Aorta (tissue), 5 donors: ENCODE data around the gene IRF2BPL. TPM values are rescaled to one million over a fixed set of nuclear protein-coding genes. Genes with fewer than 3 reads are reported as not detected.

Experiments
- ATAC-seq: fragments of 200-7000 bp; cut with Tn5 transposase; one replicate; pipeline ENCODE4 v1.9.1; 2022; ENCODE audit warnings: moderate library complexity; ENCODE audit not compliant: low FRiP score
- DNase-seq, 2 donors: peaks; one replicate each; pipeline ENCODE4 v3.0.0-alpha.2; 2020
- H3K27ac ChIP-seq, 2 donors: one replicate each; pipeline ENCODE4 v1.5.1; 2013; ENCODE audit warnings: low read length in 2 of 2, mild to moderate bottlenecking in 2 of 2, moderate library complexity in 2 of 2, control low read depth in 1 of 2, inconsistent platforms in 1 of 2, low read depth in 1 of 2
- H3K27me3 ChIP-seq, 2 donors: one replicate each; pipeline ENCODE4 v1.6.1; 2013; ENCODE audit warnings: control low read depth in 1 of 2, low read length in 1 of 2, mild to moderate bottlenecking in 1 of 2, moderate library complexity in 1 of 2; ENCODE audit not compliant: insufficient read depth in 2 of 2, control insufficient read depth in 1 of 2
- H3K36me3 ChIP-seq, 2 donors: one replicate each; pipeline ENCODE4 v1.6.1; 2013; ENCODE audit warnings: control low read depth in 1 of 2, low read length in 1 of 2, mild to moderate bottlenecking in 1 of 2; ENCODE audit not compliant: insufficient read depth in 2 of 2, control insufficient read depth in 1 of 2
- H3K4me1 ChIP-seq, 2 donors: one replicate each; pipeline ENCODE4 v1.6.1; 2013; ENCODE audit warnings: low read length in 2 of 2, control low read depth in 1 of 2, mild to moderate bottlenecking in 1 of 2, moderate library complexity in 1 of 2; ENCODE audit not compliant: insufficient read depth in 2 of 2, control insufficient read depth in 1 of 2
- H3K4me3 ChIP-seq, 2 donors: one replicate each; pipeline ENCODE4 v1.5.1; 2013; ENCODE audit warnings: low read length in 2 of 2, control low read depth in 1 of 2, mild to moderate bottlenecking in 1 of 2
- H3K9me3 ChIP-seq: one replicate; pipeline ENCODE4 v1.6.1; 2013; ENCODE audit warnings: mild to moderate bottlenecking, low read length; ENCODE audit not compliant: control insufficient read depth
- WGBS, 2 donors: extraction: QIAGEN DNeasy Blood & Tissue Kit; methylation state at CpG; one replicate each; pipeline ENCODE4 v1.1.7; 2013; 5-methylcytosine and 5-hydroxymethylcytosine counted together
- intact Hi-C, 2 donors: fragments of 100-400 bp; cut with DNase I; formaldehyde crosslinking; loops; one replicate each; pipeline versions ENCODE4 v1.14.2 to v1.15.0; 2022
- polyA plus RNA-seq, 2 donors: library from polyadenylated mRNA; stranded (reverse); fragments of 200-250 nt; gene quantifications; one replicate each; pipeline ENCODE4 v1.2.3, GENCODE V29; 2013
- total RNA-seq, 2 donors: library from RNA; stranded (reverse); fragmentation: NEBNext Ultra II Directional; extraction: Animal tissue kit (Norgen Biotek cat#: 25700); gene quantifications; one replicate each; pipeline ENCODE4 v1.2.1, GENCODE V29; 2021
- donor health status: healthy with polysubstance abuse.
- donor health status: Bipolar disorder and iron deficiency.
- donor health status: DM: no; HTN: no; CAD: no.
- donor health status: DM: no; HTN: no; CAD: no.
- donor health status: DM: yes; HTN: yes; CAD: no.

Gene IRF2BPL
- total and polyA plus RNA-seq, 4 donors, result 3.4 to 59.6 (median 23.9) TPM

- DNase-seq (no peak), ATAC-seq (peak; percentile 13)
- intact Hi-C loops, result no loop called here
- 88 to 90% methylated on average over 4 of the region's 4 CpGs for WGBS, 2 donors
- H3K4me3 ChIP-seq, result no peak overlapping the region
- no peak overlapping the region for H3K27ac ChIP-seq
- H3K4me1 ChIP-seq, result no peaks in the 10 kb centered on the region
- no peaks in the 10 kb centered on the region for H3K36me3 ChIP-seq
- no peaks in the 10 kb centered on the region for H3K27me3 ChIP-seq
- no peaks in the 10 kb centered on the region for H3K9me3 ChIP-seq
These were observed 33.1 kb downstream of the IRF2BPL start for GRCh38 chr14:76995279-76996035.

DNA sequence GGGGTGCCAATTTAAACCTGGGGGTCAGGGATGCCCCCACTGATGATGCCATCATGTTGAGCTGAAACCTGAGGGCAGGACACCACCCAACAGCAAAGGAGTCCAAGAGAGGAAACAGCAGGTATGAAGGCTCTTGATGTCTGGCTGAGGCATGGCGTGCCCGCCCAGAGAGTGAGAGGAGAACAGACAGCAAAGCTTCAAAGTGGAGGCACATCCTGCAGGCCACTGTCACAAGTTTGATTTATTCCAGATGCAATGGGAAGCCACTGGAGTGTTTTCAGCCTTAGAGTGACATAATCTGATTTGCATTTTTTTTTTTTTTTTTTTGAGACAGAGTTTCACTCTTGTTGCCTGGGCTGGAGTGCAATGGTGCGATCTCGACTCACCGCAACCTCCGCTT is 34.8 kb downstream of the IRF2BPL start:
- H3K4me1 ChIP-seq, result no peaks in the 10 kb centered on the region
- DNase-seq (no peak), ATAC-seq (no peak)
- intact Hi-C loops, result no loop called here
- no peak overlapping the region for H3K4me3 ChIP-seq
- no peaks in the 10 kb centered on the region for H3K36me3 ChIP-seq
- 96 to 98% methylated on average over 4 to 6 of the region's 6 CpGs for WGBS, 2 donors
- H3K27ac ChIP-seq, result no peak overlapping the region
- no peaks in the 10 kb centered on the region for H3K27me3 ChIP-seq
- H3K9me3 ChIP-seq, result no peaks in the 10 kb centered on the region

DNA sequence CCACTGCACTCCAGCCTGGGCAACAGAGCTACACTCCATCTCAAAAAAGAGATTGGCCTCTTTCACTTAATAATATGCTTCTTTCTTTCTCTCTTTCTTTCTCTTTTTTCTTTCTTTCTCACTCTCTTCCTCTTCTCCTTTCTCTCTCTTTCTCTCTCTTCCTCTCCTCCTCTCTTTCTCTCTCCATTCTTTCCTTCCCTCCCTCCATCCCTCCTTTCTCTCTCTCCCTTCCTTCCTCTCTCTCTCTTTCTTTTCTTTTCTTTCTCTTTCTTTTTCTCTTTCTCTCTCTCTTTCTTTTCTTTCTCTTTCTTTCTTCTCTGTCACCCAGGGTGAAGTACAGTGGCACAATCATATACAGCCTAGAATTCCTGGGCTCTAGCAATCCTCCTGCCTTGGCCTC is 38.4 kb downstream of the IRF2BPL start:
- DNase-seq (no peak), ATAC-seq (no peak)
- H3K27me3 ChIP-seq, result no peaks in the 10 kb centered on the region
- intact Hi-C loops, result no loop called here
- H3K9me3 ChIP-seq, result no peaks in the 10 kb centered on the region
- H3K36me3 ChIP-seq, result no peaks in the 10 kb centered on the region
- no peaks in the 10 kb centered on the region for H3K4me1 ChIP-seq
- no peak overlapping the region for H3K27ac ChIP-seq
- no peak overlapping the region for H3K4me3 ChIP-seq

DNA sequence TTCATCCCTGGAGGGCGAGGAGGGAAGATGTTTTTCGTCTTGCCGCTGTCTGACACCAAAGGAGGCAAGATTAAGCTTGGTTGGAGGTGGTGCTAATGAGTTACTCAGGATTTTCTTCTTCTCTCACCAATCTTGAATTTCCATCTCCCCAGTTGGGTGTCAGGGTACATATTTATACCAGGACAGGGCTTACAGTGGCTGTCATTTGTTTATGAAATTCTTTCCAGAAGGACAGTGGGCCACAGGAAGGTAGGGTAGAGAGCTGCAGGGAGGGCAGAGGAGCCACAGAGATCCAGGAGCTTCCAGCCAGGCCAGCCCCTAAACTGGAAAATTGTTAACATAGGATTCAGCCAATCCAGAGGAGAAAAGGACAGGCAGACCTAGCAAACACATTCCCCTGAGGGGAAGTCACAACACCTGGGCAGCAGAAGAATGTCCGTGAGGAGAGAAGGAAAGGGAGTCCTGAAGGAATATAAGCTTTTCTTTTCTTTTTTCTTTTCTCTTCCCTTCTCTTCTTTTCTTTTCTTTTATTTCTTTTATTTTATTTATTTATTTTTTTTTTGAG is 40.5 kb downstream of the IRF2BPL start:
- DNase-seq (no peak), ATAC-seq (no peak)
- H3K9me3 ChIP-seq, result no peaks in the 10 kb centered on the region
- 92 to 96% methylated on average over 4 of the region's 4 CpGs for WGBS, 2 donors
- H3K4me3 ChIP-seq, result no peak overlapping the region
- H3K36me3 ChIP-seq, result no peaks in the 10 kb centered on the region
- H3K27ac ChIP-seq, result no peak overlapping the region
- H3K4me1 ChIP-seq, result no peaks in the 10 kb centered on the region
- intact Hi-C loops, result no loop called here
- H3K27me3 ChIP-seq, result no peaks in the 10 kb centered on the region

DNA sequence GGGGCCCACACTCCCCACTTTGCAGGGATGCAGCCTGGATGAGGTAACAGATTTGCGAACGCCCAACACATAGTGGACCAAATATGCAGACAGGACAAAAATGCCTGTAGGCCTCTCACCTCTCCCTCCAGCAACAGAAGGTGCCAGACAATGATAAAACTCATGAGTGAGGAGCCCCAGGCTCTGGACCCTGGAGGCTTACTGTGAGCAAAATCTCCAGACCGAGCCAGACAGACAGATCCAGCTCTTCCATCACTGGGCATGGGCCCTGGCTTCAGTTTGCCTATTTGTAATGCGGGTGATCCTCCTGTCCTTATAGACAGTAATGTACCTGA is 42.3 kb downstream of the IRF2BPL start:
- Histone ChIP-seq H3K4me3 (no peak overlapping the region), H3K9me3 (no peaks in the 10 kb centered on the region), H3K27ac (no peak overlapping the region), H3K27me3 (no peaks in the 10 kb centered on the region), H3K36me3 (no peaks in the 10 kb centered on the region), H3K4me1 (no peaks in the 10 kb centered on the region)
- intact Hi-C loops, result no loop called here
- ATAC-seq, result no peak
- no peak for DNase-seq
- WGBS, 2 donors, result 96 to 97% methylated on average over 4 of the region's 4 CpGs

DNA sequence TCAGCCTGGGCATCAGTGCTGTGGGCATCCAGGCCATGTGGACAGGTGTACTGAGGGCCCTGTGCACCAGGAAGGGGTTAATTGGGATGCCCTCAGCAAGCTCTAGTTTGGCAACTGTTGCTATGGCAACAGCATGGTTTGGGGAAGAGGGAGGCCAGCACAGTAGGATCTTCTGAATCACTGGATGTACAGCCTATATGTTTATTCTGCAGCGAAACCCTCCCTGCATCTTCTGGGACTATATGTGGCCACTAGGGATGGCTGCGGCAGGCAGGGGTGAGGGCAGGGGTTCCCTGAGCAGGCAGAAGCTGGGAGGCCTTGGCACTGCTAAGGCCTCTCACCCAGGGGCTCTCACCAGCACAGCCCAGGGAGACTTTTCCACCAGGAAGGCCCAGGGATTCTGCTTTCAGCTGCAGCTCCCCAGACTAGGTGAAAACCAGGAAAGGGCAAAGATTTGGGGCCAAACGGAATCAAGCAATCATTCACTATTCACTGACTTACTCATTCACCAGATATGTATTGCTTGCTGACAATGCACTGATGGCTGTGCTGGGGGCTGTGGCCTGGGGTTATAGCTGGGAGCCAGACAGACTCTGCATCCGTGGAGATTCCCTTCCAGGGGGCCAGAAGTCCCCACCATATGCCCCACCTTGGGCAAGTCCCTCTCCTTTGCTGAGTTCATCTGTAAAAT is 42.8 kb downstream of the IRF2BPL start:
- H3K36me3 ChIP-seq, result no peaks in the 10 kb centered on the region
- no peak overlapping the region for H3K4me3 ChIP-seq
- ATAC-seq, result no peak
- H3K27ac ChIP-seq, result no peak overlapping the region
- H3K27me3 ChIP-seq, result no peaks in the 10 kb centered on the region
- 90 to 93% methylated on average over 4 of the region's 4 CpGs for WGBS, 2 donors
- intact Hi-C loops, result no loop called here
- H3K4me1 ChIP-seq, result no peaks in the 10 kb centered on the region
- DNase-seq, result no peak
- H3K9me3 ChIP-seq, result no peaks in the 10 kb centered on the region

- no peak overlapping the region for H3K4me3 ChIP-seq
- no peak overlapping the region for H3K27ac ChIP-seq
- intact Hi-C loops, result no loop called here
- ATAC-seq, result no peak
- no peaks in the 10 kb centered on the region for H3K4me1 ChIP-seq
- WGBS, 2 donors, result 84 to 86% methylated on average over 6 of the region's 6 CpGs
- H3K27me3 ChIP-seq, result no peaks in the 10 kb centered on the region
- no peaks in the 10 kb centered on the region for H3K36me3 ChIP-seq
- DNase-seq, result no peak
- H3K9me3 ChIP-seq, result no peaks in the 10 kb centered on the region
These were observed 43.6 kb downstream of the IRF2BPL start for GRCh38 chr14:76984787-76985375.

DNA sequence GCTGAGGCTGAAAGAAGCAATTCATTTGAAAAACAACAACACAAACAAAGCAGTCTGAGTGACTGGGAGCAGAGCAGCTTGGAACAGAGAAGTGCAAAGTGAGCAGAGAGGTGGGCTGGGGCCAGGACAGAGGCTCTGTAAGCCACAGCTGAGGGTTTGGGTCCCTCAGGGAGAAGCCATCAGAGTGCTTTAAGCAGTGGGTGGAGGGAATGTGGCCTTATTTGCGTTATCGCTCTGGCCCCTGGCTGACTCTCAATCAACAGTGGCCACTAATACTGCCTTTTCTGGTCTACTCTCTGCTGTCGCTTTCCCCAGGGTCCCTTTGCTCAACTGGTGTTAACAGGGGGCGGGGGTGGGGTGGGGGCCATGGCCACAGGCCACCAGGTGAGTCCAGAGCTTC is 44.2 kb downstream of the IRF2BPL start:
- Histone ChIP-seq H3K27ac (no peak overlapping the region), H3K27me3 (no peaks in the 10 kb centered on the region), H3K4me3 (no peak overlapping the region), H3K36me3 (no peaks in the 10 kb centered on the region), H3K4me1 (no peaks in the 10 kb centered on the region), H3K9me3 (no peaks in the 10 kb centered on the region)
- ATAC-seq (no peak), DNase-seq (no peak)
- intact Hi-C loops, result no loop called here
- WGBS, 2 donors, result 72 to 80% methylated on average over 4 of the region's 4 CpGs

DNA sequence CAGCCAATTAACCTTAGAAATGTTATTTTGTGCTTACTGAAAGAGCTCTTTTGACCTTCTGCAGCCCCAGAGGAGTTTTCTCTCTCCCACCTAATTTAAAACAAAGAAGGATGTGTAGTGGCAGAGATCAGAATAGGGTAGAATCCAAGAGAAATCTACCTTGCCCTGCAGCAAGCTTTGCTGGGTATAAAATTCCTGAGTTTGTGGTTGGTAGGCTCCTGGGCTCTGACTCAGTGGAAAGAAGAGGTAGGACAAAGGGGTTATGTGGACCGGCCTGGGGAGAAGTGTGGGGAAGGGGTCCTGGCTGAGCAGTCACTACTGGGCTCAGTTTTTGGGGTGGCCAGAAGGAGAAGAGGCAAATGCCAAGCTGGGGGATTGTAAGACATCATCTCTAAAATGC is 46.8 kb downstream of the IRF2BPL start:
- intact Hi-C loops, result no loop called here
- Histone ChIP-seq H3K27ac (no peak overlapping the region), H3K4me1 (no peaks in the 10 kb centered on the region), H3K36me3 (no peaks in the 10 kb centered on the region), H3K27me3 (no peaks in the 10 kb centered on the region), H3K9me3 (no peaks in the 10 kb centered on the region), H3K4me3 (no peak overlapping the region)
- DNase-seq (no peak), ATAC-seq (no peak)
- WGBS, 2 donors, result 97 to 100% methylated on average over 1 of the region's 1 CpG
